Activated CD8-positive, alpha-beta memory T cell treated with anti-CD3 and anti-CD28 coated beads for 48 hours (primary cell): ENCODE results near the gene CCDC34.

Source experiments
- DNase-seq, 3 experiments: peaks; one replicate each; pipeline ENCODE4 v3.0.0-alpha.2; 2020; ENCODE audit warnings: low read depth in 2 of 3, low spot score in 2 of 3

Gene CCDC34

DNA sequence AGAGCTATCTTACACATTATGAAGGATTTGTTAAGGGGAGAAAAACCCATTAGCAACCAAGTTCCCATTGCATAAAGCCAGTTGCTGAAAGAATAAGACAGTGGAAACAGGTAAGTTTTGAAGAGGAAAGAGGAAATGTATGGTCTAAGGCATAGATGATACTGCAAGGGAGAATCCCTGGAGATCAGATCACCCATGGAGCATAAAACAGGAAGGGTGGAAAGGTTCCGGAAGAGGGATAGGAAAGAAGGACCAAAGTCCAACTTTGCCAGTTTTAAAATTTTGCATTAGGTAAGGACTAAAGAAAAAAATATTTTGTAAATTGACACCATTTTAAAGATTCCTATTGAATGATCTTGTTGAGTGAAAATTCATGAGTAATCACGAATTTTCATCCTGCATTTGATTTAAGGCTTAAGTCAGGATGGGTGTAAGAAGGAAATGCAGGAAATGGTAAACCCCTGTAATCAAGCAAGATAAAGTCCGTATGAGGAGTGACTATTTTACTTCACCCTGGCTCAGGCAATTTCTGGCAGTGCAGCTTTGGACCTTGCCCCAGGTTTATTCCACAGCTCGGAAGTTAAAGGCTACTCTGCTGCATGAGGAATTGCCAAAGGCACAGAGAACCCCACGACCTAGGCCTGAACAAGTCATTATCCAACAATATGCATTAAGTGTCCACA is 70.9 kb downstream of the CCDC34 start:
- DNase-seq = no peak

DNA sequence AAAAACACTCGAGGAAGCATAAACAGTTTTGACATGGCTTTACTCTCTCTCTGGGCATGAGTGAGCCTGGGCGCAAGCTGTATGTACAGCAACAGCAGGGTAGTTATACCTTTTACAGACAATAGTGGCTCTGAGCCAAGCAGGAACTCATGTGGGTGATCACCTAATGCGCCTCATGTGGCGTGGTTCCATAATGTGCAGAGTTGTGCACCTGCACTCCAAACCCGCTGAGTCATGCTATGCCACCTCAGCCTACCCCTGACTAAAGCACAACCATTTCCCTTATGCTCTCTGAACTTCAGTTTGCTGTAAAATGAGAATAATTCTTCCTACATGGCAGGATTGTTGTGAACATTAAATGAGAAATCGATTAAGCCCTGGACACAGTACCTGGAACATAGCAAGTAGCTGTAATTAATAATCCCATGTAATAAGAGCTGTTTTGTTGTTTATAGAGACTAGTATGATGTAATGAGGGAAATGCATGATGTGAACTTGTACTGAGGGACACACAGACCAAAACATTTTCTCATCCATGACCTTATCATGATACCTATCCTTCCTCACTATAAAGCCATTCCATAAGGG is 71.6 kb downstream of the CCDC34 start:
- no peak for DNase-seq

- no peak for DNase-seq
These were observed 72.6 kb downstream of the CCDC34 start for GRCh38 chr11:27290261-27291050.
